Measurements from ENCODE around the gene CELSR3. TPM values are rescaled to one million over a fixed set of nuclear protein-coding genes. Genes with fewer than 3 reads are reported as not detected.

The CELSR3 gene
- total RNA-seq, 1 experiment from 2014 or later: 7.7 TPM

DNA sequence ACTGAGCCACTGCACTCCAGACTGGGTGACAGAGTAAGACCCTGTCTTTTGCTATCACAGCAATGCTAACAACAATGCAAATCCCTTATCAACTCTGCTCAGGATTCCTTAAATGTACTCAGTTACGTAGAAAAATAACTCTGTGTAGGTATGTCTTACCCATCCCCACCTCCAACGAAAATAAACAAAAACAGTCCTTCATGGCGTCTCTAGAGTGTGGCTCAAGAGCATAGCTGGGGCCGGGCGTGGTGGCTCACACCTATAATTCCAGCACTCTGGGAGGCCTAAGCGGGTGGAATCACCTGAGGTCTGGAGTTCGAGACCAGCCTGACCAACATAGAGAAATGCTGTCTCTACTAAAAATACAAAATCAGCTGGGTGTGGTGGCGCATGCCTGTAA lies 36.2 kb upstream of the CELSR3 start:
- intact Hi-C loops (cut with micrococcal nuclease; ENCODE audit: unreplicated experiment): no loop called here
- no peak for DNase-seq (ENCODE audit: low read depth, low spot score)
- H3K27me3 ChIP-seq (ENCODE audit: control insufficient read depth, insufficient read depth, low read length): no peaks in the 10 kb centered on the region
- H3K27ac ChIP-seq (ENCODE audit: low read length): no peak overlapping the region
- POLR2A ChIA-PET: no interaction called here
- no peak for ATAC-seq
- H3K9me3 ChIP-seq (ENCODE audit: control insufficient read depth, insufficient read depth, low read depth, low read length): no peaks in the 10 kb centered on the region
- TF ChIP-seq, protein P1, sequence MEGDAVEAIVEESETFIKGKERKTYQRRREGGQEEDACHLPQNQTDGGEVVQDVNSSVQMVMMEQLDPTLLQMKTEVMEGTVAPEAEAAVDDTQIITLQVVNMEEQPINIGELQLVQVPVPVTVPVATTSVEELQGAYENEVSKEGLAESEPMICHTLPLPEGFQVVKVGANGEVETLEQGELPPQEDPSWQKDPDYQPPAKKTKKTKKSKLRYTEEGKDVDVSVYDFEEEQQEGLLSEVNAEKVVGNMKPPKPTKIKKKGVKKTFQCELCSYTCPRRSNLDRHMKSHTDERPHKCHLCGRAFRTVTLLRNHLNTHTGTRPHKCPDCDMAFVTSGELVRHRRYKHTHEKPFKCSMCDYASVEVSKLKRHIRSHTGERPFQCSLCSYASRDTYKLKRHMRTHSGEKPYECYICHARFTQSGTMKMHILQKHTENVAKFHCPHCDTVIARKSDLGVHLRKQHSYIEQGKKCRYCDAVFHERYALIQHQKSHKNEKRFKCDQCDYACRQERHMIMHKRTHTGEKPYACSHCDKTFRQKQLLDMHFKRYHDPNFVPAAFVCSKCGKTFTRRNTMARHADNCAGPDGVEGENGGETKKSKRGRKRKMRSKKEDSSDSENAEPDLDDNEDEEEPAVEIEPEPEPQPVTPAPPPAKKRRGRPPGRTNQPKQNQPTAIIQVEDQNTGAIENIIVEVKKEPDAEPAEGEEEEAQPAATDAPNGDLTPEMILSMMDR (IDR thresholded peaks at IDR 0.05): no peak
- TF ChIP-seq, protein P2, sequence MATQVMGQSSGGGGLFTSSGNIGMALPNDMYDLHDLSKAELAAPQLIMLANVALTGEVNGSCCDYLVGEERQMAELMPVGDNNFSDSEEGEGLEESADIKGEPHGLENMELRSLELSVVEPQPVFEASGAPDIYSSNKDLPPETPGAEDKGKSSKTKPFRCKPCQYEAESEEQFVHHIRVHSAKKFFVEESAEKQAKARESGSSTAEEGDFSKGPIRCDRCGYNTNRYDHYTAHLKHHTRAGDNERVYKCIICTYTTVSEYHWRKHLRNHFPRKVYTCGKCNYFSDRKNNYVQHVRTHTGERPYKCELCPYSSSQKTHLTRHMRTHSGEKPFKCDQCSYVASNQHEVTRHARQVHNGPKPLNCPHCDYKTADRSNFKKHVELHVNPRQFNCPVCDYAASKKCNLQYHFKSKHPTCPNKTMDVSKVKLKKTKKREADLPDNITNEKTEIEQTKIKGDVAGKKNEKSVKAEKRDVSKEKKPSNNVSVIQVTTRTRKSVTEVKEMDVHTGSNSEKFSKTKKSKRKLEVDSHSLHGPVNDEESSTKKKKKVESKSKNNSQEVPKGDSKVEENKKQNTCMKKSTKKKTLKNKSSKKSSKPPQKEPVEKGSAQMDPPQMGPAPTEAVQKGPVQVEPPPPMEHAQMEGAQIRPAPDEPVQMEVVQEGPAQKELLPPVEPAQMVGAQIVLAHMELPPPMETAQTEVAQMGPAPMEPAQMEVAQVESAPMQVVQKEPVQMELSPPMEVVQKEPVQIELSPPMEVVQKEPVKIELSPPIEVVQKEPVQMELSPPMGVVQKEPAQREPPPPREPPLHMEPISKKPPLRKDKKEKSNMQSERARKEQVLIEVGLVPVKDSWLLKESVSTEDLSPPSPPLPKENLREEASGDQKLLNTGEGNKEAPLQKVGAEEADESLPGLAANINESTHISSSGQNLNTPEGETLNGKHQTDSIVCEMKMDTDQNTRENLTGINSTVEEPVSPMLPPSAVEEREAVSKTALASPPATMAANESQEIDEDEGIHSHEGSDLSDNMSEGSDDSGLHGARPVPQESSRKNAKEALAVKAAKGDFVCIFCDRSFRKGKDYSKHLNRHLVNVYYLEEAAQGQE (IDR thresholded peaks at IDR 0.05; ENCODE audit: insufficient read depth in 1 of 2, low read depth in 2 of 2, low read length in 1 of 2): no peak
- BruUV-seq (replicated peaks): no TSS peak
- no peak overlapping the region for H3K4me3 ChIP-seq (ENCODE audit: low read depth in 2 of 2, low read length in 2 of 2)
- H3K4me1 ChIP-seq (ENCODE audit: control insufficient read depth, insufficient read depth, low read length): peaks cover 7% of the 10 kb centered on the region; the same call in 1 of the 2 replicates
- H3K36me3 ChIP-seq (ENCODE audit: control insufficient read depth, insufficient read depth, low read length): peaks cover 13% of the 10 kb centered on the region
- in situ Hi-C loops (cut with HindIII; ENCODE audit: low pct_unique_long_range_greater_than_20kb, low sequenced_read_pairs): no loop called here
- CTCF ChIA-PET: no interaction called here

DNA sequence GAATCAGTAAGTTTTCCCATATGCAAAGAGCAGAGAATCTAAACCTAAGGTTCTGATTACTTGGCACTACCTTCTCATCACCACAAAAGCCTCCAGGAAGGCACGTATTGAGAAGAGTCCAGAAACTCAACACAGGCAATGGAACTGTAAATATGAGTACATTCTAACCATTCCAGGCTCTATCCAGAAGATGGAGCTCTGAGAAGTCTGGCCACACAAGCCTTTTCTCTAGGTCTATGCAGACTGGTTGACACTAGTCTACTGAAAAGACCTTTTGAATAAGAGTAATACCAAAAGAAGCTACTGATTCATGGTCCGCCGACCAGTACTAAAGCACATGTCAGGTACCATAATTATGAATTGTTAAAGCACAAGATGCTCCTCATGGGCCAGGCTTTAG lies 35.3 kb upstream of the CELSR3 start:
- CTCF ChIA-PET: no interaction called here

More for the DNA sequence above, 35.3 kb upstream of the CELSR3 start:
- TF ChIP-seq SIN3A (IDR thresholded peaks at IDR 0.05; ENCODE audit: borderline replicate concordance, insufficient read depth, low read depth, low read length) (no peak), TCF7L2 (IDR thresholded peaks at IDR 0.05; ENCODE audit: low read depth, low read length) (no peak), POLR2AphosphoS5 (IDR thresholded peaks at IDR 0.05; ENCODE audit: low read depth, low read length) (no peak)
- TF ChIP-seq, protein P2 (IDR thresholded peaks at IDR 0.05; ENCODE audit: insufficient read depth in 1 of 2, low read depth in 2 of 2, low read length in 1 of 2): no peak
- TF ChIP-seq, protein P1 (IDR thresholded peaks at IDR 0.05): no peak
- Histone ChIP-seq H3K27ac (ENCODE audit: low read length) (no peak overlapping the region), H3K4me3 (ENCODE audit: low read depth in 2 of 2, low read length in 2 of 2) (no peak overlapping the region), H3K9me3 (ENCODE audit: control insufficient read depth, insufficient read depth, low read depth, low read length) (no peaks in the 10 kb centered on the region), H3K36me3 (ENCODE audit: control insufficient read depth, insufficient read depth, low read length) (peaks cover 21% of the 10 kb centered on the region), H3K27me3 (ENCODE audit: control insufficient read depth, insufficient read depth, low read length) (no peaks in the 10 kb centered on the region), H3K4me1 (ENCODE audit: control insufficient read depth, insufficient read depth, low read length) (peaks cover 7% of the 10 kb centered on the region; the same call in 1 of the 2 replicates)
- intact Hi-C loops (cut with micrococcal nuclease; ENCODE audit: unreplicated experiment): no loop called here
- DNase-seq (ENCODE audit: low read depth, low spot score): no peak
- no peak for ATAC-seq
- in situ Hi-C loops (cut with HindIII; ENCODE audit: low pct_unique_long_range_greater_than_20kb, low sequenced_read_pairs): no loop called here
- POLR2A ChIA-PET: no interaction called here
- BruUV-seq (replicated peaks): no TSS peak
